ENCODE results near the gene ELFN2.

Gene ELFN2

DNA sequence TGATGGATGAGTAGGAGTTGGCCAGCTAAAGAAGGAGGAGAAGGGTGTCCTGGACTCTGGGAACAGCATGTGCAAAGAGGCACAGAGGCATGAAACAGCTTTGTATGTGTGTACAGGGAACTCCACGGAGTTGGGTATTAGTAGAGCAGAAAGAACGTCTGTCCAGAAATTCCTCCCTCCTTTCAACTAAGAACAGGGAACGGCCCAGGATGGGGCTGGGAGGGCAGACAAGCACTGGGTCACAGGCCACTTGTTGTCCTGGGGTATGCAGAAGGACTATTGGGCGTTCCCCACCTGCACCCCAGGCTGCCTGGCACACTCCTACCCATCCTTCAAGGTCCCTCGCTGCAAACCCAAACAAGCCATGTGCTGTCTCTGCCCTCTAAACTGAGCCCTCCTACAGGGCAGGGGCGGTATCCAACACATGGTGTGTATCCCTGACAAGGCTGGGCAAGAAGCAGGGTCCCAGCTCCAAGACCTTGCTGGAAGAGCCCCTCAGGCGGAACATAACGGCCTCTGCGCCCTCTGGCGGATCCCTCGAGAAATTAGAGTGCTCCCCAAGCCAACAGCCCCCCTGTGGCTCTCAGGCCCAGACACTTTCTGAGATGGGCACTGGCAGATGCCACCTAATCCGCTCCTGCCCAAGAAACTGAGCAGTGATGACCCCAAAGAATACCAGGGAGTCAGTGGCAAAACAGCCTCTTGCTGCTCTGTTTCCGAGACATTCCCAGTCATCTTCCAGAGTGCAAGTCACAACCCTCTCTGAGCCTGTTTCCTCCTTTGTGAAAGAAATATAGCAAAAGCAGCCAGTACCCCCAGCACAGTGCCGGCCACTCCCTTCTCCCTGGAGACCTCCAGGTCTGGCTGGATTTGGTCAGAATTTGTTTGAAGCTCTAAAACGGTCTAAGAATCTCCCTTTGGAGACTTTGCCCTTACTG, 1.6 kb upstream of the ELFN2 start:
- DNase-seq (ENCODE audit: low read depth in 2 of 2, low spot score in 1 of 2), result peak; percentile 19 to 26

DNA sequence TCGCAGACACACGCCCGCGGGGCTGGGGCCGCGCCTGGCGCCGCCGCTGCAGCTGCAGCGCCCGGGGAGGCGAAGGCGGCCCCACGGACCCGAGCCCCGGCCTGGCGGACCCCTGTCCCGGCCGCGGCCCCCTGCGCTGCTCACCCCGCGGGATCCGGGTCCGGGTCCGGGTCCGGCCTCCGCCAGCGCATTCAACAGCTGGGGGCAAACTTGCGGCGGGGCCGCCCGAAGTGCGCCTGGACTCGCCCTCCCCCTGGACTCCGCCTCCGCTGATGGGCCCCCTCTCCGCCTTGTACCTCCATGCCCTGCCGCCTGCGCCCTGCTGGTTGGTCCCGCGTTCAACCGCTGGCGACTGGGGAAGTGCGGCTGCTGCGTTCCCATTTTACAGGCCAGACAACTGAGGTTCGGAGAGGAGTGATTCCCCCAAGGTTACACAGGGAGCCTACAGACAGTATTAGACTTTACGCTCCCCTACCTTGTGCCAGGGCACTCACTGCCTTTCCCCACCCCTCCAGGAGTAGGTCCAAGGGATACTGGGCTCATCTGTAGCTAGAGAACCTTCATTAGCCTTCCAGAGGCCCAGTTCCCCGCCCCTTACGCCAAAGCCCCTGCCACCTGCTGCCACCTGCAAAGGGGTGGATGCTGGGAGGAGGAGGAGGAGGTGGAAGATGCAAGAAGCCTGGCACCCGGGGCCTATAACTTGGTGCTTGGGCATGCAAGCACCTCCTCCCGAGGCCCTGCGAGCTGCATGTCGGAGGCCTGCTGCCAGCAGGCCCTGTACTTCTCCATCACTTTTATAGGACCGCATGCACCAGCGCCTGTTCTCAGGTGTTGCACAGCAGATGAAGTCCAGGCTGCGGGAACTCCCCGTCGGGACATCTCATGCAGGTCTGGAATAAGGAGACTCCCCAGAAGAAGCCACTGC, 694 bp upstream of the ELFN2 start:
- no peak for DNase-seq (ENCODE audit: low read depth in 2 of 2, low spot score in 1 of 2)

DNA sequence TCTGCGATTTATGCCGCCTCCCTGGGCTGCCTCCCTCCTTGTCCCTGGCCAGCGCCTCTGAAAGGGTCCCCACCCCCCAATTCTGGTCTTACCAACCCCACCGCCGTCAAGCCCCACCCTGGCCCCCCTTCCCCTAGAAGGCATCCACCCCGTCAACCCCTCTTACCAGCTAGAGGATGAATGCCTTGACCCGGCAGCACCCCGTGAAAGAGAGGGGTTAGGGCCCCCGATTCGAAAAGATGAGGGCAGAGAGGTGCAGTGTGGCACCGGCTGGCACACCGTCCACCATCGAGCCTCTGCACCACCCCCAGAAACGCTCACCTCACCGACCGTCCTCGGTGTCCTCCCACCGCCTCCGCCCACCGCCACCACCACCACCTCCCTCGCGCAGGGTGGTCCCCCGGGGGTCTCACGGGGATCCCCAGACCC, 559 bp downstream of the ELFN2 start:
- no peak for DNase-seq (ENCODE audit: low read depth in 2 of 2, low spot score in 1 of 2)

DNA sequence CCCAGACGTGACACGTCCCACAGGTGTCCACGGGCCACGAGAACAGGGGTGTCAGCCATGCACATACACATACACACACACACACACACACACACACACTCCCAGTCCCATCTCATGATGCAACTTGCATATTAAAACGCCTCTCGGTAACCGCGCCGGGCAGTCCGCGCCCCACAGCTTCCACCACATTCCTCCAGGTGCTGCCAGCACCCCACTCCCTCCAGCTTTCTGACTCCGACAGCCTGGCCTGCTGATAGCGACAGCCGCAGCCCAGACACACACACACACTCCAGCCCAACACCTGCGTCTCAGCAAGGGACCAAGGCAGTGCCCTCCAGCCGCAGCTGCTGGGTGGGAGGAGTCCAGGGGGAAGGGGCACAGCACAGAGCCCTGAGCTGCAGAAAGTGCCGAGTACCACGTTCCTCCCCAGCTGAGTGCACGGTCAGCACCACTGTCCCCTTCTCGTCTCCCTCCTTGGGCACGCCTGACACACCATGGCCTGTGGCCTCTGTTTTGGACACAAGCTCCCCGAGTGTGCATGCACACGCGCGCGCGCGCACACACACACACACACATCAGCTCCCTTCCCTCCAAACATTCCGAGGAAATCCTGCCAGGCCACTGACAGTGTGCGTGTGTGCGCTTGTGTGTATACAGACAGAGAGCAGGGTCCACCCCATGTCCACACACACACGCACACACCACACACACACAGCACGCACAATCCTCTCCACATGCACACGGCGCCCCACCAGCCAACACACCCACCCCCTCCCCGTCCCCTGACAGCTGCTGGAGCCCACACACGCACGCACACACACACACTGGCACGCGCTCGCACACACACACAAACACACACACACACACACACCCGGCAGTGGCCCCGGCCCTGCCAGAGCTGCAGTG, 1.2 kb downstream of the ELFN2 start:
- DNase-seq (ENCODE audit: low read depth in 2 of 2, low spot score in 1 of 2), result no peak

DNA sequence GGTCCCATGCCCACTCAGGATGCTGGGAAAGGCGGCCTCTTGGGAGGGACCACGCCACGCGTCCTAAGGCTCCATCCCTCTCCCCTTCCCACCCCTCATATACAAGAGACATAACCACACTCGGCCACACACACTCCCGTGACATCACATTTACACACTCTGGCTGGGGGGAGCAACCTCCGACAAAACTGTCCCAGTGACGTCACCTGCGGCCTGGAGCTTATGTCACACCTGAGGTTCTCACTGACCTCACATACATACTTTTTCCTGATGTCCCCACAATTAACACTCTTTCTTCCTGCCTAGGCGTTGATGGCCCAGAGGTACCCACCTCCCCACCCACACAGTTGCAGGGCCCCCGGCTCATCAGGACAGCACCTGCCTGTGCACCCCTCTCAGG, 1.9 kb downstream of the ELFN2 start:
- no peak for DNase-seq (ENCODE audit: low read depth in 2 of 2, low spot score in 1 of 2)

DNA sequence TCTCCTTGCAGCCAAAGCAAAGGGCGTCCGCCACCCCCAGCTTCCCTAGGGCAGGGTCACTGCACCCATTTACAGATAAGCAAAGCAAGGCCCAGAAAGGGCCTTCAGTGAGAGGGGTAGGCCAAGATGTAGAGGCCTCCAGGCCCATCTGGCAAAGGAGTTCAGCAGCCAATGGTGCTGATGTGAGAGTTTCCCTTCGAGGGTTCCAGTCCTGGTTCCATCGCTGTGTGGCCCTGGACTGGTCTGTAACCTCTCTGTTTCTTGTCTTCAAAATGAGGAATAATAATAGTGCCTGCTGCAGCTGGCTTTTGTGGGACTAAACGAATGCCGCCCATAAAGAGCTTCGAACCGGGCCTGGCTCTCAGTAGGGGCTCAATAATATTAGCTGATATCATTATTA, 4.0 kb downstream of the ELFN2 start:
- DNase-seq (ENCODE audit: low read depth in 2 of 2, low spot score in 1 of 2), result no peak

DNA sequence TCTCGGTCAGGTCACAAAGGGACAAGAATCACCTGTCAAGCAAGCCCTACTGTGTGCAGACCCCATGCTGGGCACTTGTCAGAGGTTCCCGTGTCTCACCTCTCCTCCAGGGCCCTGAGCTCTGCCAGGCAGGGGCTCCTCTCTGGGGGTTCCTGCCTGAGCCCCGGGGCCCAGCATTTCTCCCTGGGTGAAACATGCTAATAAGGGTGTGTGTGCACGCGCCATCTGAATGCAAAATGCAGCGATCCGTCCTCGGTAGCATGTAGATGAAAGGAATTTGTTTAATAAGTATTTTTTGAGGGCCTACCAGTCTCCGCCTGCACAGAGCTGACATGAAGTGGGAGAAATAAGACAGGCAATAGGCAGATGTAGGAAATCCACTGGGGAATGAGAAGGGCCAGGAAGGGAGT, 5.8 kb downstream of the ELFN2 start:
- no peak for DNase-seq (ENCODE audit: low read depth in 2 of 2, low spot score in 1 of 2)

DNA sequence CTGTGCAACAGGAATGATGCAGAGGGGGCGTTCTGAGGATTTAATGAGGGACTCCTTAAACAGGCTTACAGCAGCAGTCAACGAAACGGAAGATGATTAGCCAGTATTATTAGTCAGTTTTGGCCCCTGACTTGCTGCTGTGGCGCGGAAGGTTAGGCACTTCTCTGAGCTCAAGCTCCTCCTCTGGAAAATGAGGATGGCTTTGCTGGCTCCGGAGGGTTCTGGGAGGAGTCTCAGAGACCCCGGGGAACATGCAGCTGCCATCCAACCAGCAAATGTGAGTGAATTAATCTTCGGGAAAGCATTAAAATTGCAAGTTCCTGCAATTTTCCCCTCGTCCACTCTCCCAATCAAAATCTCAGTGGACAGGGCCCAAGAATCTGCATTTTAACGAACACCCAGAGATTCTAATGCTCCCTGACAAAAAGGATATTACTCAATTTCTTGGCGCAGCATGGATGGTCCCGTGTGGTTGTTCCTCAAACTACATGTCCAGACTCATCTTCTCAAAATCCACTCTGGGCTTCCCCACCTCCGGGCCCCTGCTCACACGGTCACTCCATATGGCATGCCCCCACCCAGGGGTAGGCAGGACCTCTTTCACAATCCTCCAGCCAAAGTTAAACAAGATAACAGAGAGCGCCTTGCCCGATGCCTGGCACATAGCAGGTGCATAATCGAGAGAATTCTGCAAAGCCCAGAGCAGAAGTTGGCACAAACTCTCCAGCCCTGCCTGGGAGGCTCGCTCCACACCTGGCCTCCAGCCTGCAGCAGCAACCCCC, 6.4 kb downstream of the ELFN2 start:
- DNase-seq (ENCODE audit: low read depth in 2 of 2, low spot score in 1 of 2), result no peak

DNA sequence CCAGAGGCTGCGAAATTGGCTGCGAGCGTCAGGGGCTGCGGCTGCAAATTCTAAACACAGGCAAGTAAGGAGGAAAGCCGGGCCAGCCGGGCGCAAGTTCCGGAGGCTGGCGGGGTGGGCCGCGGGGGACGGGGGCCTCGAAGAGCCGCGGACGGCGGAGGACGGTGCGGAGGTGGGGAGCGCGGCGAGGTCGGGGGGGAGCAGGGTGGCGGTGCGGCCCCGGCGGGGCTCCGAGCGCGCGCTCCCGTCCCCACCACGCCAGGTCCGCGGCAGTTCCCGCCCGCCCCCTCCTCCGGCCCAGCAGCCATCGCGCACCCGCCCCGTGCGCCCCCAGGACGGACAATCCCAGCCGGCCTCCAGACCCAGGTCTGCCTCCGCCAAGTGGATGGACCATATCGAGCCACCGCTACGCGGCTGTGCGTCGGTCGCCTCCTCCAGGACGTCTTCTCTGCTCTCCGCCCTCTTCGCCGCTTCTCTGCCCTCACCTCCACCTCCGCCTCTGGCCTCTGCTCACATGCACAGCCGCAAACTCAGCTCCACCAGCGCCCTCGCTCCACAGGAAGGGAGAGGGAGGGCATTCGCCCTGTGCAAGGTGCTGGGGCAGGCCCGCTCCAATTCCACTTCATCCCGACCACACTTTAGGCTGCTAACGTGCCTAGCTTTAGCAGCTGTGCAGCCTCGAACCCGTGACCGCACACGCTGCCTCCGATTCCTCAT, 7.2 kb downstream of the ELFN2 start:
- no peak for DNase-seq (ENCODE audit: low read depth in 2 of 2, low spot score in 1 of 2)

DNA sequence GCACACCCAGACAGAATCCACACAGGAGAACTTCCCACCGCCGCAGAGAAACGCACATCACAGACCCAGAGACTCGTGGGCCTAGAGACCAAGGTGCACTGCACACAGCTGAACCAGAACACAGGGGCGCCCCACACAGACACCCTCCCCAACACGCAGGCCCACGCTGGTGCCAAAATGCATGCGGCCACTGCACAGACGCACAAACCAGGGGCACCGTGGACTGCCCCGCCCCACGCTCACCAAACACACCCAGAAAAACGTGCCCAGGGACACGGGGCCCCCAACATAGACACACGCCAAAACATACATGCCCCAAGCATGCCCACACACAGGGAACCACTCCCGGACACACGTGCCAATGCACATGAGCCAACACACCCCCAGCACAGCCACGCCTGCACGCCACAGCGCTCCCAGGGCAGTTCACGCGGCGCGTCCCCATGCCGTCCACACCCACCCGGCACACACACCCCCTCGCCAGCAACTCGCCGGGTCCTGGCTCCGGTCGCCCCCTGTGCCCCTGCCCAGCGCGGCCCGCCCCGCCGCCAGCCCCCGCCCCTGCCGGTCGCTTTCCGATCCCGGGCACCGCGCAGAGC, 7.8 kb downstream of the ELFN2 start:
- no peak for DNase-seq (ENCODE audit: low read depth in 2 of 2, low spot score in 1 of 2)

DNA sequence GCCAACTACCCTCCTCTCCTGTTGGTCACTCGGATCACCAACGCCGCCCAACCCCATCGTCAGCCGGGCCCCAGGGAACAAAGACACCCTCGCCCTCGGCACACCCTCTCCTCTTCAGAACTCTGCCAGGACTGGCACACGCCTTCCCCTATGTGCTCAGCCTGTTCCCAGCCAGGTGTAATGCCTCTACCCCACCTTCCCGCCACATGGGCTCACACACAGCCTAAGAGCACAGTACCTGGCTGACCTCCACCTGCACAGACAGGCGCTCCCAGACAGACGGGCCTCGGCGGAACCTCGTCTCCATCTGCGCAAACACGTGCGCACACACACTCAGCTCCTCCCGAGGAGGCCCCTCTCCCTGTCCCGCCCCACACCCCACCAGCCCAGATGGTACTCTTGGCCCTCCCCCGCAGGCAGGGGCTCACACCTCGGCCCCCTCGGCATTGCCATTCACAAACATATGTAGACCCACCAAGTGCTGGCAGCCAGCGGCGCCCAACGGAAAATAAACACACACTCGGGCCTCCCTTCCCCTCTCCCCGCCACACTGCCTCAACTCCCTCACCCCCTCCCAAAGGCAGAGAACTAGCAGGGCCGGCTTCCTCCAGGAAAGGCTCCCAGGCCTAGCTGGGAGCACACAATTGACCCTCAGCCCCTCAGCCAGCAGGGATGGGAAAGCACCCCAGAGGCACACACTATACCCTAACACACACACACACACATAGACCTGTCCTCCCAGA, 8.5 kb downstream of the ELFN2 start:
- DNase-seq (ENCODE audit: low read depth in 2 of 2, low spot score in 1 of 2), result no peak

DNA sequence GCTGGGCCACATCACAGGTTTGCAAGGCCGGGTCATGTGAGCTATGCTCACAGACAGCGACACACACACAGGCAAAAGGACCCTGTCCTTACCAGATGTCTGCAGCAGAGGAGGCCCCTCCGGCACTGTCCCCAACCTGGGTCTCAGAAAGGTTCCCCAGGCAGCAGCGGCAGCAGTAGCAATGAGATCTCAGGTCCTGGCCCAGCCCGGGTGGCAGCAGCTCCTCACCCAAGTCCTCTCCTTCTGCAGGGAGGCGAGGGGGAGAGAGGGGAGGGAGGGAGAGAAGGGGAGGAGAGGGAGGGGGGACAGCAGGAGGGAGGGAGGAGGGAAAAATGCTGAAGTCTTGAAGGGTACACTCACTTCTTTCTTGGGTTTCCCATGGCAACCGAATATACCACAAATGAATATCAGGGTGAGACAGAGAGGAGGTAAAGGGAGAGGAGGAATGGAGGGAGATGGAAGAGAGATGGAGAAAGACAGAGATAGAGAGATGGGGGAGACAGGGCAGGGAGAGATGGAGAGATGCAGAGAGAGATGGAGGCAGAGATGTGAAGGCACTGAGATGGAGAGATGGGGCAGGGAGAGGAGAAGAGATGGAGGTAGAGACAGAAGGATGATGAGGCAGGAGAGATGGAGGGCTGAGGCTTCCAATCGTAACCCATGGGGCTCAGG, 9.5 kb downstream of the ELFN2 start:
- no peak for DNase-seq (ENCODE audit: low read depth in 2 of 2, low spot score in 1 of 2)

DNA sequence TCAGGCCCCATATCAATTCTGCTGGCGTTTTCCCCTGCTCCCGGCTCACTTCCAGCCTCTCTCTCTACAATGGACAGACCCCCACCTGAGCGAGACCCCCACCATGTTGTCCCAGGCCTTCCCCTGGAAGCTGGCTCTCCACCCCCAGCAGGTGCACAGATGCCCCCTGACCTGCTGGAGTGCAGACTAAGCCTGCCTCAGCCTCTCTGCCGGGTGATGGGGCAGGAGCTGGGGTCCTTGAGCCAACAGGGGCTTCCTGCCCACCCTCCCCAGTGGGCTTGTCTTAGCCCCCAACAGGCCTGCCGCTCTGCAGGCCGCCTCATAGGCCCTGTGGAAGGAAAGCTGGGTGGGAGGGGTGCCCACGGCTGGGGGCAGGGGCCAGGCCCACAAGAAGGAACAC, 10.0 kb downstream of the ELFN2 start:
- no peak for DNase-seq (ENCODE audit: low read depth in 2 of 2, low spot score in 1 of 2)

DNA sequence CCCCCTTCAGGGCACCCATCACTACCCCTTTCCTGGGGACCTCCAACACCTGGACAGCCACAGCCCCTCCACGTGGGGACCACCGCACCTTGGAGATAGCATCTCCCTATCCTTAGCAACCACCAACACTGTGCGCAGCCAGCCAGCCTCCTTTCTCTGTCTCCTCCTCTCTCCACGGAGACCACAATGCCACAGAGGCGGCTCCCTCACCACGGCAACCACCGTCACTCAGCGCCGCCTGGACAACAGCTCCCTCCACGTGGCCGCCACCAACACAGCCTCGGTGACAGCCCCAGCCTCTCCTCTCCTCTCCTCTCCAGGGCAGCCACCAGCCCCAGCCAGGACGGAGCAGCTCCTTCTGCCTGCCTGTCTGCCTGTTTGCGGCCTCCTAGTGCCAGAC, 10.5 kb downstream of the ELFN2 start:
- no peak for DNase-seq (ENCODE audit: low read depth in 2 of 2, low spot score in 1 of 2)

DNA sequence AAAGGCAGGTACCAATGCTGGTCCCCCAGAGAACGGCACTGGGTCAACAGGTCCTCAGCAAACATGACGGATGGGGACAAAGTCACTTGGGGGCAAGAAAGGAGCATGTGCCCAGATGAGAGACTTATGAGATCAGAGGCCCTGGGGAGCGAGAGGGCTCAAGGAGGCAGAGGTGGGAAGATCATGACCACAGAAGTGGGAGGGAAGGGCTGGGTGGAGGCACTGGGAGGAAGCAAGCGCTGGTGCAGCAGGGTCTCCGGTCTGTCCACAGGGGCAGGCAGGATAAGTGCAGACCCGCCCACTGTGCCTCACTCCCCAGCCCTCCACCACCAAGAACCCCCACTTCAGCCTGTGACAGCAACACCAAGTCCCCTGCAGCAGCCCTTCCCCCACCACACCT, 10.9 kb downstream of the ELFN2 start:
- no peak for DNase-seq (ENCODE audit: low read depth in 2 of 2, low spot score in 1 of 2)

DNA sequence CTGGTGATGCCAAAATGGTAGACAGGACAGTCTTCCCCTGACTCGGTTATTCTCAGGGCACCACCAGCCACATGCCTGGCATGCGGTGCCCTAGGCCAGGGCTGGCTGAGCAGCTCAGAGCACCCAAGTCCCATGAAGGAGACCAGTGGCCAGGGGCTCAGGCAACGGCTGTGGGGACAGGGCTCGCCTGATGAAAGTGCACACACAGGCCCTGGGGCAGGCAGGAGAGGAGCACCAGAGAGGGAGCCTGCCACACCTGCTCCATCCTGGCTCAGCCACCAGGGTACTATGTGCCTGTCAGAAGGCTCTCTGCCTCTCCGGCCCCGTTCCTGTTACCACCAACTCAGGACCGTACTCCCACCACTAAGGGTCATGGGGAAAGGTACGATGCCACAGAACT, 12.1 kb downstream of the ELFN2 start:
- DNase-seq (ENCODE audit: low read depth in 2 of 2, low spot score in 1 of 2), result no peak

DNA sequence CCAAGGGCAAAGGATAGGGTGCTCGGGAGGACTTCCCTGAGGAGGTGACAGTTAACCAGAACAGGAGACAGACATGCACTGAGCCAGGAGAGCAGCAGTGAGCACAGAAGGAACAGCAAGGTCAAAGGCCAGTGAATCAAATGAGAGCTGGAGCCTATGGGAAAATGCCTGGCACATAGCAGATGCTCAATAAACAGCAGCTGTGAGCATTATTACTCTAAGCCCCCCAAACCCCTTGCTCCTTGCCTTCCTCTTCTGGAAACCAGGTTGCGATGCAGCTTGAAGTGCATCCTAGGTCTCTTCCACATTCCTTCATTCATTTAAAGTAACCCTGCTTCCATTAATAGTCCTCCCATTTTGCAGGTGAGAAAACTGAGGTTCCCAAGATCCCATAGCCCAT, 13.0 kb downstream of the ELFN2 start:
- DNase-seq (ENCODE audit: low read depth in 2 of 2, low spot score in 1 of 2), result no peak

DNA sequence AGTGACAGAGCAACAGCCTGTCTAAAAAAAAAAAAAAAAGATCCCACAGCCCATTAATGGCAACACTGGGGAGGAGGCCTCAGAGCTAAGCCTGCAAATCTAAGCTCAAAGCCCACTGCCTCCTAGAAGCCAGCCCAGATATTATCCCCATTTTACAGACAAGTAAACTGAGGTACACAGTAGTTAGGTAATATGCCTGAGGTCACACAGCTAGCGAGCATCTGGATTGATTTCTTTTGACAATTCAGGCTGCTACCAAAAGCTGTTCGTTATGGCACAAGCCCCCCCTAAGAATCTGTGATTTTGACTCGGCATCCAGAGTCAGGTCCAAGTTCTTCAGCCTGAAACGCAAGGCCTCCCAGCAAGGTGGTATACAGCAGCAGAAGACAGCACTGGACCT, 13.7 kb downstream of the ELFN2 start:
- no peak for DNase-seq (ENCODE audit: low read depth in 2 of 2, low spot score in 1 of 2)

Data from stimulated activated CD8-positive, alpha-beta memory T cell treated with anti-CD3 and anti-CD28 coated beads, Interleukin-4, amount 100 ng/mL, for 4 hours (primary cell).